Mucosa of descending colon (tissue), 3 donors: ENCODE data around the gene MCCD1. TPM values are rescaled to one million over a fixed set of nuclear protein-coding genes. Genes with fewer than 3 reads are reported as not detected.
"Not testable (repeated sequence)": the region's sequence is repeated elsewhere in the genome, so short reads cannot be mapped to it uniquely, and the experiment has no call there.

ENCODE experiments used
- ATAC-seq: fragments of 200-7000 bp; cut with Tn5 transposase; one replicate; pipeline ENCODE4 v1.9.1; 2020; ENCODE audit warnings: mild to moderate bottlenecking, moderate library complexity
- DNase-seq, 3 donors: peaks; one replicate each; pipeline ENCODE4 v3.0.0-alpha.2; 2020
- H3K36me3 ChIP-seq: fragments of 200-600 bp; one replicate; pipeline ENCODE4 v1.8.0; 2021; ENCODE audit warnings: low read depth, mild to moderate bottlenecking
- H3K4me1 ChIP-seq: fragments of 200-600 bp; one replicate; pipeline ENCODE4 v1.8.0; 2021; ENCODE audit warnings: low read depth, mild to moderate bottlenecking
- H3K4me3 ChIP-seq: fragments of 200-600 bp; one replicate; pipeline ENCODE4 v1.8.0; 2021; ENCODE audit warnings: mild to moderate bottlenecking
- H3K9me3 ChIP-seq: fragments of 200-600 bp; one replicate; pipeline ENCODE4 v1.8.0; 2021; ENCODE audit warnings: mild to moderate bottlenecking
- intact Hi-C, 2 donors: fragments of 100-400 bp; cut with DNase I in 1 of 2; cut with micrococcal nuclease in 1 of 2; formaldehyde crosslinking; loops; one replicate each; pipeline versions ENCODE4 v1.11.0 to v1.11.1; 2022; cut with DNase I, micrococcal nuclease
- total RNA-seq, 3 donors: library from RNA; stranded (reverse); fragmentation: NEBNext Ultra II Directional in 2 of 3; extraction: Animal tissue kit (Norgen Biotek cat#: 25700) in 2 of 3; gene quantifications; one replicate each; pipeline versions ENCODE4 v1.2.1 to v1.2.4, GENCODE V29; 2021 to 2023
- TF ChIP-seq, protein P1 (sequence below): fragments of 200-600 bp; IDR thresholded peaks from one replicate; pipeline ENCODE4 v1.8.0; 2022; ENCODE audit warnings: antibody characterized with exemption, mild to moderate bottlenecking
- donor health status: DM: no; HTN: no; CAD: no; lungs with moderate emphysema.
- donor health status: DM: no; HTN: no; CAD: no.
- donor health status: DM: no; HTN: yes; CAD: no.

The MCCD1 gene
- total RNA-seq, 3 donors from 2014 or later: not detected

DNA sequence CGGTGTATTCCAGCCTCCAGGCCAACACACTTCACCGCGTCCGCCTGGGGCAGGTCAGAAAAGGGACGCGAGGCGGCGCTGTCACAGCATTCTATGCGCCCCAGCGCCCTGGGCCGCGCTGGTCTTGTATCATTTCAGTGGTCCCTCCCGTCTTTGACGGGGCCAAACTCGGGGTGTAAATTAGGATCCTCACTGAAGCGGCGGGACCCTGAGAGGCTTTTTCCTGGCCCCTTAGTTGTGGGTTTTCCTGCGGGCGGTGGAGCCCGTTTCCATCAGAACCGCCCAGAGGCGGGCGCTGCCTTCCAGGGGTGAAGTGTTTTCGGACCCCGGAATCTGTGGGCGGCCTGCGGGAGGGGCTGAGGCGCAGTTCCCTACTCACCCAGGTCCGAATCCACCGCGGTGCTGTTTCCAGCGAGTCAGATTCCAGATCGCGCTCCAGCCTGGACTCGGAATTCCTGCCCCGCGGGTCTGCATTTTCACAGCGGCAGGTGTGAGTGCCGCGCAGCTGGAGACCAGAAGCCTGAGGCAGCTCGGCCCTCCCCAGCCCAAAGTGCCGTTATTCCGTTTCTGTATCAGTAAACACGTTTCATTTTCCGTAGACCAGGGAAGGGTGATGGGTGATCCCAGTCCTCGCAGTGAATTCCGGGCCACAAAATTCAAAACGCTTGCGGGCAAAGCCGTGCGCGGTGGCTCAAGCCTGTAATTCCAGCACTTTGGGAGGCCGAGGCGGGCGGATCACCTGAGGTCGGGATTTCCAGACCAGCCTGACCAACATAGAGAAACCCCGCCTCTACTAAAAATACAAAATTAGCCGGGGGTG is 34.7 kb upstream of the MCCD1 start:
- TF ChIP-seq, protein P1, sequence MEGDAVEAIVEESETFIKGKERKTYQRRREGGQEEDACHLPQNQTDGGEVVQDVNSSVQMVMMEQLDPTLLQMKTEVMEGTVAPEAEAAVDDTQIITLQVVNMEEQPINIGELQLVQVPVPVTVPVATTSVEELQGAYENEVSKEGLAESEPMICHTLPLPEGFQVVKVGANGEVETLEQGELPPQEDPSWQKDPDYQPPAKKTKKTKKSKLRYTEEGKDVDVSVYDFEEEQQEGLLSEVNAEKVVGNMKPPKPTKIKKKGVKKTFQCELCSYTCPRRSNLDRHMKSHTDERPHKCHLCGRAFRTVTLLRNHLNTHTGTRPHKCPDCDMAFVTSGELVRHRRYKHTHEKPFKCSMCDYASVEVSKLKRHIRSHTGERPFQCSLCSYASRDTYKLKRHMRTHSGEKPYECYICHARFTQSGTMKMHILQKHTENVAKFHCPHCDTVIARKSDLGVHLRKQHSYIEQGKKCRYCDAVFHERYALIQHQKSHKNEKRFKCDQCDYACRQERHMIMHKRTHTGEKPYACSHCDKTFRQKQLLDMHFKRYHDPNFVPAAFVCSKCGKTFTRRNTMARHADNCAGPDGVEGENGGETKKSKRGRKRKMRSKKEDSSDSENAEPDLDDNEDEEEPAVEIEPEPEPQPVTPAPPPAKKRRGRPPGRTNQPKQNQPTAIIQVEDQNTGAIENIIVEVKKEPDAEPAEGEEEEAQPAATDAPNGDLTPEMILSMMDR: peak; percentile 87
- H3K36me3 ChIP-seq: no peaks in the 10 kb centered on the region
- peak overlapping the region; percentile 12 for H3K4me3 ChIP-seq
- intact Hi-C loops: loop anchor here in 1 of 2 donors (10.0 kb wide), 1 partner anchor 101 kb away; the partner anchor contains the start of gene NCR3
- peak; percentile 74 for ATAC-seq
- peaks cover 12% of the 10 kb centered on the region for H3K4me1 ChIP-seq
- no peaks in the 10 kb centered on the region for H3K9me3 ChIP-seq
- peak; percentile 86 to 95 (median 90) for DNase-seq

DNA sequence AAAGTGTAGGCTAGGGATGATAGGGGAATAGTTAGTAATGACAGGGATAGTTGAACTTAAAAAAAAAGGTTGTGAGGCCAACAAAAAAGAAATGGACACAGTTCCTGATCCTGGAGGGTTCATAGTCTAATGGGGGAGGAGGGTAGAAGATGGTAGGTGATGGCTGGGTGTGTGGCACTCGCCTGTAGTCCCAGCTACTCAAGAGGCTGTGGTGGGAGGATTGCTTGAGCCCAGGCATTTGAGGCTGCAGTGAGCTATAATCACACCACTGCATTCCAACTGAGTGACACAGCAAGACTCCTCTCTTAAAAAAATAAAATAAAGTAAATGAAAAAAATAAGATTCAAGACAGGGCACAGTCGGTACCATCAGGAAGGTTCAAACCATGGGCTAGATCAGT is 33.2 kb upstream of the MCCD1 start:
- H3K9me3 ChIP-seq: no peaks in the 10 kb centered on the region
- no peak for DNase-seq
- H3K4me1 ChIP-seq: peaks cover 12% of the 10 kb centered on the region
- TF ChIP-seq, protein P1: no peak
- H3K4me3 ChIP-seq: no peak overlapping the region
- no peak for ATAC-seq
- intact Hi-C loops: loop anchor here in 1 of 2 donors (10.0 kb wide), 1 partner anchor 99 kb away; the partner anchor contains the start of gene NCR3
- no peaks in the 10 kb centered on the region for H3K36me3 ChIP-seq

DNA sequence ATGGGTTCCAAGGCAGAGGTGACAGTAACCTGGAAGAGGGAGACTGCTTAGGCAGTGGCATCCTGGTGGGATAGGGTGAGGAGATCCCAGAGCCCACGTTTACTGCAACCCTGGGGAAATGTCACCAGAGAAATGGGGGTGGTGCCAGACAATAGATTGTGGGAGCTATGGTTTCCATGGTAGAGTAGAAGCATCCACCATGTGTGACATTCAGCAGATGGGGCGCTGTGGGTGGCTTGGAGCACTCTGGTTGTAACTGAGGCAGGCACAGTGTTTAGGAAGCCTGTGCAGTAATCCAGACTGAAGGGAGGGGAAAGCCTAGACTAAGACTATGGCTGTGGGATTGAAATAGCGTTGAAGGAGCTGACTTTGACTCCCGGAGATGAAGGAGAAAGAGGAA is 31.9 kb upstream of the MCCD1 start:
- not testable (repeated sequence) for H3K9me3 ChIP-seq, H3K4me3 ChIP-seq, H3K36me3 ChIP-seq, ATAC-seq, DNase-seq
- intact Hi-C loops: loop anchor here in 1 of 2 donors (10.0 kb wide), 1 partner anchor 98 kb away; the partner anchor contains the start of gene NCR3
- H3K4me1 ChIP-seq: peaks cover 12% of the 10 kb centered on the region

DNA sequence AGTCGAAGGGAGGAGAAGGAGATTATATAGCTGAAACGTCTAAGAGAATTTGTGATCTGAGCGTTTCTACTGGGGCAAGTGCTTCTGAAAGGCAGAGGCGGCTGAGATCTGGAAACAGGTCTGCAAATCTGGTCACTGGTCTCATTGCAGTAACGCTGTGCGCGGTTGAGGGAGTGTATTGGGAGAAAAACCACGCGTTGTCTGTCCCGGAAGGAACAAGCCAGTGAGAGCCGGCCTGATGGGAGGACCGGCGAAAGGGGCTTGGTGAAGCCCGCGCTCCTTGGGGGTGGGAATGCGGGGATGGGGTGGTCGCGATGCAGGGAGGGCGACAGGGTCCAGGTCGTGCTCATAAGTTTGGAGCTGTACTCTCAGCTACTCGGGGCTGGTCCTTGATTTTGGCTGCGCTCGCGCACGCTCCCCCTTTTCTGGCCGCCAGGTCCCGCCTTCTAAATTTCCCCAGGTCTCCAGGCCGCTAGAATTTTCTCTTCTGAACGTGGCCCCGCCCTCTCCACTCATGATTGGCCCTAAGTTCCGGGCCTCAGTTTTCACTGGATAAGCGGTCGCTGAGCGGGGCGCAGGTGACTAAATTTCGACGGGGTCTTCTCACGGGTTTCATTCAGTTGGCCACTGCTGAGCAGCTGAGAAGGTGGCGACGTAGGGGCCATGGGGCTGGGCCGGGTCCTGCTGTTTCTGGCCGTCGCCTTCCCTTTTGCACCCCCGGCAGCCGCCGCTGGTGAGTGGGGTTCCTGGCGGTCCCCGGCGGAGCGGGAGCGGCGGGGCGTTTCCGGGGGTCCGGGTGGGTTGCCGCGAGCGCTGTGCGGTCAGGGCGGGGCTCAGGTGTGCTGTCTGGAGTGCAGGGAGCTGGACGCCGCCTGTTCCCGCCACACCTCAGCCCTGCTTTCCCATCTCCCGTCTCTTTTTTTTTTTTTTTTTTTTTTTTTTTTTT is 31.0 kb upstream of the MCCD1 start, which contains the start of gene MICB:
TSS of gene MICB (plus strand) at position 615 of the 946 bp plus-strand sequence. CDS start at position 664, 49 bp downstream.
- no peaks in the 10 kb centered on the region for H3K36me3 ChIP-seq
- TF ChIP-seq, protein P1: no peak
- intact Hi-C loops: loop anchor here in 1 of 2 donors (10.0 kb wide), 1 partner anchor 97 kb away; the partner anchor contains the start of gene NCR3
- peak; percentile 78 to 87 (median 86) for DNase-seq
- H3K9me3 ChIP-seq: no peaks in the 10 kb centered on the region
- ATAC-seq: peak; percentile 77
- H3K4me1 ChIP-seq: peaks cover 12% of the 10 kb centered on the region
- H3K4me3 ChIP-seq: no peak within 1 kb of the TSS

DNA sequence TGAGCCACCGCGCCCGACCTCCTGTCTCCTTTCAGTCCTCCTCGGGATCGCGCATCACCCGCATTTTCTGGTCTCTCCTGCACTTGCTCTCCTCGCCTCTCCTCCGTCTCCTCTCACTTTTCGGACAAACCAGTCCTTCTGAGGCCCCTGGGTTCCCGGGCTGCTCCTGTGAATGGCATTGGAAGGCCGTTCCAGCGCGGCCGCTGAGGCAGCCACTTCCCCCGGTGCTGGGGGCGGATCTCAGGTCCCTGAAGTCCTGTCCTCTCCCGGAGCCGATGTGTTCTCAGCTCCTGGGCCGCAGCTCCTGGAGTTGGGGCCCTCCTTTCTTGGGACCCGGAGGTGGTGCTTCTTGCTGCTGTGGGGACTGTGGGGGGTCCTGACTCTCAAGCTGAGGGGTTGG is 30.0 kb upstream of the MCCD1 start:
- H3K9me3 ChIP-seq: no peaks in the 10 kb centered on the region
- DNase-seq (peak in 2 of 3 donors; percentile 12 to 62), ATAC-seq (no peak)
- H3K4me3 ChIP-seq: no peak overlapping the region
- H3K4me1 ChIP-seq: peaks cover 12% of the 10 kb centered on the region
- H3K36me3 ChIP-seq: no peaks in the 10 kb centered on the region
- TF ChIP-seq, protein P1: no peak
- intact Hi-C loops: loop anchor here in 1 of 2 donors (10.0 kb wide), 1 partner anchor 96 kb away; the partner anchor contains the start of gene NCR3

DNA sequence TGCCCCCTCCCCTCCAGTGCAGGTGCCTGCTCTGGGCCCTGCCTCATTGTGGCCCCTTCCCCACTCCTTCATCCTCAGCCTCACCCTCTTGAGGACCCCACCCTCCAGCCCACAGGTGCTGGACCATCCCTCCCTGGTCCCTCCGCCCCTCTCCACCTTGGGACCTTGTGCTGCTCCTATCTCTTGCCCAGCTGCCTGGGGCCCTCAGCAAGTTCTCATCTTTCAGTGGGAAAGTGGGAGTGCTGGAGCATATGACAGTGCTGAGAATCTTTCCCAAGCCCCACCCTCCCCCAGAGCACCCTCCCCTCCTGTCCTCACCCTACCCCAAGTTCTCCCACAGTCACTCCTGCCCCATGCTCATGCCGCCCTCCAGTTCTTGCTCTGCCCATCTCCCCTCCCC is 29.1 kb upstream of the MCCD1 start:
- DNase-seq, H3K4me3 ChIP-seq, H3K9me3 ChIP-seq, ATAC-seq, H3K36me3 ChIP-seq: not testable (repeated sequence)
- intact Hi-C loops: loop anchor here in 1 of 2 donors (10.0 kb wide), 1 partner anchor 95 kb away; the partner anchor contains the start of gene NCR3
- peaks cover 12% of the 10 kb centered on the region for H3K4me1 ChIP-seq
